Memory B cell (primary cell): ENCODE measurements around the gene SFXN2.
A peak's percentile ranks its signal among the peaks of the same experiment; 100 is the strongest.

Experiments
- ATAC-seq: fragments of 150-1000 bp; cut with Tn5 transposase; 2 replicates; pipeline ENCODE4 v1.10.0; 2021; ENCODE audit warnings: low read depth, mild to moderate bottlenecking, moderate library complexity
- DNase-seq, 2 donors: peaks; one replicate each; pipeline ENCODE4 v3.0.0; 2022; ENCODE audit warnings: low spot score in 2 of 2
- H3K27ac Mint-ChIP-seq: one replicate; pipeline ENCODE4 v1.8.0; 2022; ENCODE audit warnings: mild to moderate bottlenecking, moderate library complexity, mixed read lengths
- H3K27me3 Mint-ChIP-seq: one replicate; pipeline ENCODE4 v1.8.0; 2022; ENCODE audit warnings: mixed read lengths
- H3K36me3 Mint-ChIP-seq: one replicate; pipeline ENCODE4 v1.8.0; 2022; ENCODE audit warnings: mild to moderate bottlenecking, mixed read lengths
- H3K4me1 Mint-ChIP-seq: one replicate; pipeline ENCODE4 v1.8.0; 2022; ENCODE audit warnings: mixed read lengths
- H3K4me3 Mint-ChIP-seq: one replicate; pipeline ENCODE4 v1.8.0; 2022; ENCODE audit warnings: mild to moderate bottlenecking, moderate library complexity, mixed read lengths
- H3K9me3 Mint-ChIP-seq: one replicate; pipeline ENCODE4 v1.8.0; 2022; ENCODE audit warnings: mixed read lengths

The SFXN2 gene

DNA sequence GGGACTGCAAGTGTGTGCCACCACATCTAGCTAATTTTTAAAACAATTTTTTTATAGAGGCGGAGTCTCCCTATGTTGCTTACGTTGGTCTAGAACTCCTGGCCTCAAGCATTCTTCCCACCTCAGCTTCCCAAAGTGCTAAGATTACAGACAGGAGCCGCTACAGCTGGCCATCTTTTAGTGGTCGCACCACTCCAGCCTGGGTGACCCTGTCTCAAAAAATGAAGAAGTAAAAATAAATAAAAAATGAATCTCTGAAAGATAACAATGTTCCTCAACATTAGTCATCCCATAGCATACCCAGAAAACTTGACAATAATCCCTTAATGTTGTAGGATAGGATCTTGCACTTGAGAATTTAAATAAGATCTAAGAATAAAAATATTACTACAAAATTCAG, 47.5 kb downstream of the SFXN2 start:
- Mint-ChIP-seq H3K4me3 (no peak overlapping the region), H3K27ac (no peak overlapping the region), H3K4me1 (peaks cover 19% of the 10 kb centered on the region), H3K27me3 (no peaks in the 10 kb centered on the region), H3K9me3 (peaks cover 1% of the 10 kb centered on the region), H3K36me3 (peaks cover 31% of the 10 kb centered on the region)
- ATAC-seq (no peak), DNase-seq (no peak)

DNA sequence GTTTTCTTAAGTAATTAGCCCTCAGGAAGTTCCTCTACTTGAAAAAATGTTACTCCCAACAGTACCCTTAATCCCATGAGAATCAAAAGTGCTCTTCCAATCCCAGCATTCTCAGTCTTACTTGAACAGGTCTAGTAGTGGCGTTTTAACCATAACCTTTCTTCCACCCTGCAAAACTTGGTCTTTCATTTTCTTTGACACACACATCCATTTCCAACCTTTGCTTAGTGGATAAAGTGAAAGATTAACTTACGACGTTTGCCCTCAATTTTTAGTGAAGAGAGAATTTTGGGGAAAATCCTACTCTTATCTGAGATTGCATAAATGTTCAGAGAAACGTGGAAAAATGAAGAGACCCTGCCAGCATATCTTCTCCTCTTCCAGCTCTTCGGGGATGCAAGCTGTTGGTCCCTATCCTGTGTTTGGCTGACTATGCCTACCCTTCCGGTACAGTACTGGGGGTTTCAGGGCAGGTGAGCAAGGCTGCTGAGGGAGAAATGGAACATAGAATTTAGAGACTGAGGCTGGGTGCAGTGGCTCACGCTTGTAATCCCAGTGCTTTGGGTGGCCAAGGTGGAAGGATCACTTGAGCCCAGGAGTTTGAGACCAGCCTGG, 48.1 kb downstream of the SFXN2 start:
- ATAC-seq (no peak), DNase-seq (no peak)
- peaks cover 17% of the 10 kb centered on the region for H3K4me1 Mint-ChIP-seq
- no peaks in the 10 kb centered on the region for H3K27me3 Mint-ChIP-seq
- H3K9me3 Mint-ChIP-seq: peaks cover 1% of the 10 kb centered on the region
- no peak overlapping the region for H3K4me3 Mint-ChIP-seq
- H3K36me3 Mint-ChIP-seq: peaks cover 31% of the 10 kb centered on the region
- no peak overlapping the region for H3K27ac Mint-ChIP-seq

DNA sequence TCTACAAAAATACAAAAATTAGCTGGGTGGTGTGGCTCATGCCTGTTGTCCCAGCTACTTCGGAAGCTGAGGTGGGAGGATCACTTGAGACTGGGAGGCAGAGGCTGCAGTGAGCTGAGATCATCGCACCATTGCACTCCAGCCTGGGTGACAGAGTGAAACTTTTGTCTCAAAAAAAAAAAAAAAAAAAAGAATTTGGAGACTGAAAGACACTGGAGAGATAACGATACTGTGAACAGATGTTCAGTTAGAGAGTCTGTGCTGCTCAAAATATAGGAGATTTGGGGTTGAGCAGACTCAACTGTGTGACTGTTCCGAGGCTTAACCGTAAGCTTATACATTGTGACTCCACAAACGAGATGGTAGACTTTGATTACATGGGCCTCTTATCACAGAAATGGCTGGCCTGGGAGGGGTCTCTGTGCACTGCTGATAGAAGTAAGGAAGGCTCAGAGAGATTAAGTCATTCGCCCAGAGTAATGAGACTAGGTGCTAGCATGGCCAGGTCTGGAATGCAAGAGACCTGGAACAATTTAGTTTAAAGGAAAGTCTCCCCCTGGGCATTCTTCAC, 48.7 kb downstream of the SFXN2 start:
- ATAC-seq: no peak
- H3K27ac Mint-ChIP-seq: no peak overlapping the region
- H3K36me3 Mint-ChIP-seq: peaks cover 34% of the 10 kb centered on the region
- no peak for DNase-seq
- no peaks in the 10 kb centered on the region for H3K27me3 Mint-ChIP-seq
- peaks cover 19% of the 10 kb centered on the region for H3K4me1 Mint-ChIP-seq
- H3K9me3 Mint-ChIP-seq: peaks cover 1% of the 10 kb centered on the region
- no peak overlapping the region for H3K4me3 Mint-ChIP-seq

DNA sequence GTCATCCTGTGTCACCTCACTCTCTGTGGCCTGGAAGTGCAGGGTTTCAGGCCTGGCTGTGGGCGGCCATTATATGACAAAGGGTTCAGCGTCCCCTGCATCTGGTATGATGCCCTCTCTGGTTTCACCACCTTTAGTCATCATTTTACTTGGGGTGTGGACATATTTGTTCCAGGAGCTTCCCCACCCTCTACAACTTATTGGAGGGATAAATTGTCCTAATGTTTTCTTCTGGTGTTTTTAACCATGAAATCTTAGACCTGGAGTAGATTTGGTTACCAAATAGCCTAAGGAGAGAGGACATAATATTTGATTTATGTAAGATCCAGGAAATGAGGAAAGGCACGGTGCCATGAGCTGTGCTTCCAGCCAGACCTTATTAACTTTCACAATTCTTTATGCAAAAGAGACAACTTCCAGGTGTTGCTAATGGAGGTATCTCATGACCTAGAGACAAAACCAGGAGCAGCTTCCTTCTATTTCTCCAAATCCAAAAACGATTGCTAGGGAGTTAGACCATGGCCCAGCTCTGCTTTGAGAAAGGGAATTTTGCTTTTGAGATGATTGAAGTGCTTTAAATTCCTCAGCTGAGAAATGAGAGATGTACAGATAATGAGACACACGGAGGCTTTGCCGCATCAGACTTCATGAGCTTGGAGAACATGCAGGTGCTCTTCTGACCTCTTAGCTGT, 50.2 kb downstream of the SFXN2 start:
- Mint-ChIP-seq H3K27ac (no peak overlapping the region), H3K4me3 (no peak overlapping the region), H3K9me3 (no peaks in the 10 kb centered on the region), H3K36me3 (peaks cover 26% of the 10 kb centered on the region), H3K4me1 (peaks cover 16% of the 10 kb centered on the region), H3K27me3 (no peaks in the 10 kb centered on the region)
- DNase-seq (no peak), ATAC-seq (no peak)

DNA sequence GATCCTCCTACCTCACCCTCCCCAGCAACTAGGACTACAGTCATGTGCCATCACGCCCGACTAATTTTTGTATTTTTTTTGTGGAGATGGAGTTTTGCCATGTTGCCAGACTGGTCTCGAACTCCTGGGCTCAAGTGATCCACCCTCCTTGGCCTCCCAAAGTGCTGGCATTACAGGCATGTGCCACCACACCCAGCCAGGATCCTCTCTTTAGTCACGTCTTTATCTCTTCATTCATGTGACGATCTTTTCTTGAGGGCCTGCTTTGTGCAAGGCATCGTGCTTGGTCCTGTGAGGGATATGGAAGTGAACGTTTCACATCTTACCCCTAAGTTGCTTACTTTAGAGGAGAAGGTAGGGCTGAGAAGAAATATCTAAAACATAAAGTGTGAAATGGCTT, 50.9 kb downstream of the SFXN2 start:
- H3K27ac Mint-ChIP-seq: peak overlapping the region; percentile 48
- no peak for ATAC-seq

DNA sequence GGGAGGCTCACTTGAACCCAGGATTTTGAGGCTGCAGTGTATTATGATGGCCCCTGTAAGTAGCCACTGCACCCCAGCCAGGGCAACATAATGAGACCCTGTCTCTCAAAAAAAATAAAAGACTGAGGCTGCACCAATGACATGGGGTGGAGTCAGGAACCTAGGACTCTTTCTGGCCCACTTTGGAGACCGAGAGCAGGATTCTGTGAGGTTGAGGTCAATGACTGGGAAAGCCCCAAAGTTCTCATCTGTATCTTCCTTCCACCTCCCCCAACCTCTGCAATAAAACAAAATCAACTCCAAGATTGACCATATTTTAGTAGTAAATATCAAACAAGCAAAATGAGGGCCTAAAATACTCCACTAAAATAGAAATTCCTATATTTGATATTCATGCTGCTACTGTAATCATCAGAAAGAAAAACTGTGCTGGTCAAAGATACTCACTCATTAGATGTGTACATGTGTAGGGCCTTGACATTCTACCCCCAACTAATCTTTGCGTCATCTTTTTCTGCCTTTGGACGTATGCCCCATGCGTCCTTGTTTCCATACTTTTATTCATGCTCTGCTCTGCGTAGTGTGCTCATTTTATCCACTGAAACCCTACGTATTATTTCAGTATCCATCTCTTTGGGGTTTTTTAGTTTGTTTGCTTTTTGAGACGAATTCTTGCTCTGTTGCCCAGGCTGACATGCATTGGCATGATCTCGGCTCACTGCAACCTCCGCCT, 53.2 kb downstream of the SFXN2 start:
- H3K4me1 Mint-ChIP-seq: peaks cover 13% of the 10 kb centered on the region
- H3K36me3 Mint-ChIP-seq: peaks cover 18% of the 10 kb centered on the region
- no peaks in the 10 kb centered on the region for H3K27me3 Mint-ChIP-seq
- ATAC-seq (no peak), DNase-seq (no peak)
- no peaks in the 10 kb centered on the region for H3K9me3 Mint-ChIP-seq
- H3K4me3 Mint-ChIP-seq: no peak overlapping the region
- no peak overlapping the region for H3K27ac Mint-ChIP-seq

More for the DNA sequence above, 50.9 kb downstream of the SFXN2 start:
- no peaks in the 10 kb centered on the region for H3K27me3 Mint-ChIP-seq
- DNase-seq: no peak
- H3K9me3 Mint-ChIP-seq: no peaks in the 10 kb centered on the region
- peaks cover 19% of the 10 kb centered on the region for H3K4me1 Mint-ChIP-seq
- H3K36me3 Mint-ChIP-seq: peaks cover 23% of the 10 kb centered on the region
- no peak overlapping the region for H3K4me3 Mint-ChIP-seq

DNA sequence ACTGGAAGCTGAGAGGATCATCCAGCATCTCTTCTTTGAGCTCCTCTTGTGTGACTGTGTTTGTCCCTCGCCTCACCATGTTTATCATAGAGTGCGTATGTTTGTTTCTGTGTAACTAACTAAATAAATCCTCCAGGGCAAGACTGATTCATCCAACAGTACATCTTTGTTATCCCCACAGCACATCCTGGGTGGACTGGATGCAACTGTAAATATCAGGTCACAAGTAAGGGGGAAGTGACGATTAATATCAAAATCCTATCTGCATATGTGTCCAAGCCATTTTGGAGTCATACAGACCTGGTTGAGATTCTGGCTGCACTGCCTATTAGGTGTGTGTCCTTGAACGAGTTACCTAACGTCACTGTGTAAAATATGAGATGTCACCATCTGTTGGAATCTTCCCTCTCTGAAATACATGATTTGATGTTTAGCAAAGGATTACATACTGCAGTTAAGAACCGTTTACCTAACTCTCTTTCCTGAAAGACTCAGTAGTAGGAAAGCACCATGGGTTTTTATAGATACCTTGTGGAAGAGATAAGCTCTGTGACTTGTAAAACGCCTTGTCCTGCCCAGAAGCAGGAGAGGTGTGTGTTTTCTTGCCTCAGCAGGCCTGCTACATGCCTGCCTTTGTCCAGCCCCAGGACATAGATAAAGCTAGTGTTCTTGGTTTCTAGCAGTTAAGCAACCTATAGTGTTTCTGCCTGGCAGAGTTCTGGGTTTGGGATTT, 55.1 kb downstream of the SFXN2 start:
- Mint-ChIP-seq H3K9me3 (no peaks in the 10 kb centered on the region), H3K36me3 (peaks cover 10% of the 10 kb centered on the region), H3K4me3 (no peak overlapping the region), H3K4me1 (peaks cover 22% of the 10 kb centered on the region), H3K27ac (no peak overlapping the region), H3K27me3 (no peaks in the 10 kb centered on the region)
- DNase-seq (no peak), ATAC-seq (no peak)

DNA sequence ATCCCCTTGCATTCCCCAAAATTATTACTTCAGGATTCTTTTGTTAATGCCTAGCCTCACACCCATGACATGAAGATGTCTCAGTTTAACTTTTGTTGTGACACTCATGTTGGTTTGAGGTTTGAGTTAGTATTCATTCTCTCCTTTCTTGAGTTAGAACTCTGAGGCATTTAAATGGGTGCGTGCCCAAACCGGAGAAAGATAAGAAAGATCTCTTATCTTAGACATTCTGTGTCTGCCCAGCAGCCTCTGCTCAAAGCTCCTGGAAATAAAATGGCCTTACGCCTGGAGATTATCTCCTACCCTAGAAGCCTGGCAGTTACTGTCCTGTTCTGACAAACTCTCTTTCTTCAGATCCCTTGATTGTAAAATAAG, 55.7 kb downstream of the SFXN2 start:
- peaks cover 10% of the 10 kb centered on the region for H3K36me3 Mint-ChIP-seq
- no peaks in the 10 kb centered on the region for H3K27me3 Mint-ChIP-seq
- H3K27ac Mint-ChIP-seq: peak overlapping the region; percentile 63
- no peak overlapping the region for H3K4me3 Mint-ChIP-seq
- peaks cover 23% of the 10 kb centered on the region for H3K4me1 Mint-ChIP-seq
- ATAC-seq (no peak), DNase-seq (no peak)
- H3K9me3 Mint-ChIP-seq: no peaks in the 10 kb centered on the region

DNA sequence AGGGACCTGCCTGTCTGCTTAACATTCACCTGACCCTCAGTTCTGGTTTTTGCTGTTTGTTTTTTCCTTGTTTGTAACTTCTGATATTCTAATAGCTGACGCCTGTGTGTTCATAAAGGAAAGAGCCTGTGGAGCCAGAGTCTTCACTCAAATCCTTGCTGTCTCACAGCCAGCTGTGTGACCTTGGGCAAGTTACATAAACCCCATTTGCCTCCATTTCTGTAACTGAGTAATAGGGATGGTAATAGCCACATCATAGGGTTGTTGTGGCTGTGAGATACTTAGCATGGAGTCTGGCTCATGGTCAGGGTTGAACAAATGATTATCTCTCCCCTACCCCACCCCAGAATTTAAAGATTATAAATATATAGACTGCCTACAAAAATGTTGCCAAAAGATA, 56.4 kb downstream of the SFXN2 start:
- peaks cover 23% of the 10 kb centered on the region for H3K4me1 Mint-ChIP-seq
- no peaks in the 10 kb centered on the region for H3K27me3 Mint-ChIP-seq
- peaks cover 6% of the 10 kb centered on the region for H3K36me3 Mint-ChIP-seq
- no peak overlapping the region for H3K4me3 Mint-ChIP-seq
- DNase-seq: no peak
- ATAC-seq: no peak
- peak overlapping the region; percentile 63 for H3K27ac Mint-ChIP-seq
- H3K9me3 Mint-ChIP-seq: no peaks in the 10 kb centered on the region

DNA sequence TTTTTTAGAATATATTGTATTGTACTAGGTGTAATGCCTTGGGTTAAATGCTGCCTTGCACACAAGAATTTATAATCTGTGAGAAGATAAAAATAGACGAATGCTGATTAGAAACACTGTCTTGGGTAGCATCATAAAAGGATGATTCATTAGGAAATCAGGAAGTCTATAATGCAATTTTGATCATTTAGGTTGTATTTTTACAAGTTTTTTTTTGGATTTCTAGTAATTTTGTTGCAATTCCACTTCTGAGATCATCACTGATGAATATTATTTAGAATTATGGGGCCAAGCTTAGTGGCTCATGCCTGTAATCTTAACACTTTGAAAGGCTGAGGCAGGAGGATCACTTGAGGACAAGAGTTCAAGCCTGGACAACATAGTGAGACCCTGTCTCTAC, 58.9 kb downstream of the SFXN2 start:
- Mint-ChIP-seq H3K27ac (no peak overlapping the region), H3K9me3 (no peaks in the 10 kb centered on the region), H3K4me3 (no peak overlapping the region), H3K4me1 (peaks cover 28% of the 10 kb centered on the region), H3K36me3 (peaks cover 2% of the 10 kb centered on the region), H3K27me3 (no peaks in the 10 kb centered on the region)
- DNase-seq (no peak), ATAC-seq (no peak)

DNA sequence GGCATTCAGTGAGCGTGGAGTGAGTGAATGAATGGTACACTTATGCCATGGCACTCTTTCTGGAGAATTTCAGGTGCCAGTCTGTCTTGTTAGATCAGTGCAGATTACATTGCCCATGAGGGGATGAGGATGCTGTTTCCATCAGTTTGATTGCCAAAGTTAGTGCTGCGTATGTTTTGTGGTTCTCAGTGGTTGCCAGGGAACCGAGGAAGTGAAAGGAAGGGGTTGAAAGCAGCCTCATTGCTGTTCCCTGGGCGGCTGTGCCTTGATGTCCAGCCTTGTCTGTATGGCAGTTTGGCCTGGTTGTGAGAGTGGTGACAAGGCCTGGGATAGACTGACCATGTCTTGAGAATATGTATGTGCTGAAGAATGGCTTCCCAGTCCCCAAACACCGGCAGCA, 59.5 kb downstream of the SFXN2 start:
- no peak for ATAC-seq
- Mint-ChIP-seq H3K36me3 (peaks cover 2% of the 10 kb centered on the region), H3K27ac (peak overlapping the region; percentile 3), H3K9me3 (no peaks in the 10 kb centered on the region), H3K4me3 (no peak overlapping the region), H3K27me3 (no peaks in the 10 kb centered on the region), H3K4me1 (peaks cover 28% of the 10 kb centered on the region)
- DNase-seq: no peak

DNA sequence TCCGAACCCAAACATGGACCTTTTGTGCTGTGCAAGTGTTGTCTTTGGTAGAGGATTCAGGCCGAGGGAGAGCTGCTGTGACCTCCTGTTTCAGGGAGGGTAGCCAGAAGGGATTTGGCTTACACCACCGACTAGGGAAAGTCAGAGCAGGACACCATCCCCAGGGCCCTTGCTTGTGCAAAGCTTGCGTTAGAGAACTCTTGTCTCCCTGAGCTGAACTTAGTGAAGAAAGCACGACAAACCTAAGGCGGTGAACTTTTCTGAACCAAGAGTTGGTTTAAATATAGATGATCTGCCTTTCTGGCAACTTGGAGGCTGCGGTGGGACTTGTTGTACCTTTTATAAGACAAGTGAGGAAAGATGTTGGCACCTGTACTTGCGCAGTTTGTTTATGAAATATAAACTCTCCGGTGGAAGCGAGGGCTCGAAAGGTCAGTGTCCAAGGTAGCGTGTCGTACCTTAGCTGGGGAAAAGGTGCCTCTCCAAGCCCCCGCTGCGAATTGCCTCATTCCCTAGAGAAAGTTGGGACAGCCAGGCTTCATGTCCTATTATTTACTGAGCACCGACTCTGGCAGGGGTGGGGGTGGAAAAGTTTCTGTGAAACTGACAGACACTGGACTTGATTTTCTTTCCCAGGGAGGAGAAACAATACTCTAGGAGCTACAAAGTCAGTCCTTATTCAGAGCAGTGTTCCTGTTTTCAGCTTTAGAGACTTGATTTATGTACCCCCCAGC, 60.9 kb downstream of the SFXN2 start:
- Mint-ChIP-seq H3K4me3 (no peak overlapping the region), H3K27ac (no peak overlapping the region), H3K9me3 (no peaks in the 10 kb centered on the region), H3K36me3 (peaks cover 3% of the 10 kb centered on the region), H3K4me1 (peaks cover 24% of the 10 kb centered on the region), H3K27me3 (no peaks in the 10 kb centered on the region)
- ATAC-seq: no peak
- DNase-seq: no peak

DNA sequence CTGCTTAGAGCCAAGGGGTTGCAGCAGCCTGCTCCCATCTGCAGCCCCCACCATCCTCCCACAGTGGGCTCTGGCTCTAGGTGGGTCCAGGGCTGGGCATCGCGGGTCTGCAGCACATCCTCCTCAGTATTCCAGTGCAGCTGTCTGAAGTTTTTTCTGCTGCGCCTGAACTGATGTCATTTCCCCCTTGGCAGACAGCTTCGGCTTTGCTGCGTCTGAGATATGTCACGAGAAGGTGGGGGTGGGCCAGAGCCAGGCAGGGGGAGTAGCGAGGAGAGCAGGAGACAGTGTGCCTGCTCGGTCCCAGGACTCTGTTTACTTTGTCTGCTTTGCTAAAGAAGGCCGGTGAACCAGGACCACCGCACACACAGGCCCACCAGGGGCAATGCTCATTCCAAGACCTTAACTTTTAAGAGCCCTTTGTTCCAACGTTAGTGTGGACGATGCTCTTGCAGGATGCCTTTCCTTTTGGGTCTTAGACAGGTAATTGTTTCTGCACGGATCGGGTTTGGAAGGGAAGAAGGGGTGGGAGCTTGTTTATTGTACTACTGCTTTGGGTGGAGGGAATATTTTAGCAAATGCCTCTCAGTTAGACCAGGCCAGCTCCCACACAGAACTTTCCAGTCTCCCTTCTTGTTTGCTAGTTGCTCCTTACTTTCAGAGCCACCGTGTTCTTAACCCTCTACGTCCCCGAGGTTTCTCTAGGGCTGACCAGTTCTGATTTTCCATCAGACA, 61.7 kb downstream of the SFXN2 start:
- Mint-ChIP-seq H3K4me3 (no peak overlapping the region), H3K27me3 (no peaks in the 10 kb centered on the region), H3K9me3 (no peaks in the 10 kb centered on the region), H3K4me1 (peaks cover 24% of the 10 kb centered on the region), H3K27ac (no peak overlapping the region), H3K36me3 (peaks cover 3% of the 10 kb centered on the region)
- DNase-seq: no peak
- ATAC-seq: no peak
